Activated gamma-delta T cell treated with Interleukin-2 at 50 U/mL for 16 hours (primary cell): ENCODE data around the gene TFCP2.
"Not testable (repeated sequence)": the region's sequence is repeated elsewhere in the genome, so short reads cannot be mapped to it uniquely, and the experiment has no call there.

Source experiments
- DNase-seq: peaks from one replicate; pipeline ENCODE4 v3.0.0-alpha.2; 2020

TFCP2 gene

GRCh38 chr12:51080136-51080535, 92.8 kb downstream of the TFCP2 start:
- DNase-seq, result no peak

DNA sequence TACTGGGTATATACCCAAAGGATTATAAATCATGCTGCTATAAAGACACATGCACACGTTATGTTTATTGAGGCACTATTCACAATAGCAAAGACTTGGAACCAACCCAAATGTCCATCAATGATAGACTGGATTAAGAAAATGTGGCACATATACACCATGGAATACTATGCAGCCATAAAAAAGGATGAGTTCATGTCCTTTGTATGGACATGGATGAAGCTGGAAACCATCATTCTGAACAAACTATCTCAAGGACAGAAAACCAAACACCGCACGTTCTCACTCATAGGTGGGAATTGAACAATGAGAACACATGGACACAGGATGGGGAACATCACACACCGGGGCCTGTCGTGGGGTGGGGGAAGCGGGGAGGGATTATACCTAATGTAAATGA, 94.1 kb downstream of the TFCP2 start:
- DNase-seq, result not testable (repeated sequence)

DNA sequence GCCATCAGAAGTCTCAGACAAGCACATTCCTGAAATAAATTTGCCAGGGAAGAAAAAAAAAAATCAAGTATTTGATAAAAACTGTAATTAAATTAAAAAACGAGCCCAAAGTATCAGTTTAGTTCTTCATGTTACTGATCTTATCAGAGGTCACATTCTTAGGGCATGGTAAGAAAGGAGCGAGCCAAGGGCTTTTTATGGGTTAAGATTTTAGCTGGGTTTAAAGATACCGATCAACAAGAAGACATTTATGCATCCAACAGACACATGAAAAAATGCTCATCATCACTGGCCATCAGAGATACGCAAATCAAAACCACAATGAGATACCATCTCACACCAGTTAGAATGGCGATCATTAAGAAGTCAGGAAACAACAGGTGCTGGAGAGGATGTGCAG, 94.6 kb downstream of the TFCP2 start:
- DNase-seq, result not testable (repeated sequence)

DNA sequence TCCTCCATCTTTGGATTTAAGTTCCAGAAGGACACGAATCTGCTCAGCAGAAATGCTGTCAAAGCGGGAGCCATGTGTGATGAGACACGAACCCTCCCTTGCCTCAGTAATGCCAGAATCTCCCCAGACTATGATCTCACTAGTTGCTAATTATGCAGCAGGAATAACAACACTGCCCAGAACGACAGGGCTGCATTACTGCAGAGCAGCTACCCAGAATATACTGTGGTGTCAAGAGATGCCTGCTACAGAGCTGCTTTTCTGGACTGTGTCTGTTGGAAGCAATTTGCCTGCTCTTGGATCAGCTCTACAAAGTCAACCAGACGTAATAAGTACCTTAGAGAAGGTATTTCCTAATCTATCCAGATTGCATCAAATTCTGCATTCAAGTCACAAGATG, 95.0 kb downstream of the TFCP2 start:
- DNase-seq, result no peak

GRCh38 chr12:51076236-51076930, 96.6 kb downstream of the TFCP2 start:
- DNase-seq, result no peak

GRCh38 chr12:51075390-51075789, 97.5 kb downstream of the TFCP2 start:
- no peak for DNase-seq

GRCh38 chr12:51071663-51072062, 101.3 kb downstream of the TFCP2 start:
- no peak for DNase-seq

- DNase-seq, result no peak
Observed at GRCh38 chr12:51070004-51070403, 102.9 kb downstream of the TFCP2 start.

GRCh38 chr12:51067771-51068170, 105.2 kb downstream of the TFCP2 start:
- no peak for DNase-seq

- DNase-seq, result no peak
Observed at GRCh38 chr12:51067229-51067628, 105.7 kb downstream of the TFCP2 start.

GRCh38 chr12:51065530-51065929, 107.4 kb downstream of the TFCP2 start:
- DNase-seq, result no peak

DNA sequence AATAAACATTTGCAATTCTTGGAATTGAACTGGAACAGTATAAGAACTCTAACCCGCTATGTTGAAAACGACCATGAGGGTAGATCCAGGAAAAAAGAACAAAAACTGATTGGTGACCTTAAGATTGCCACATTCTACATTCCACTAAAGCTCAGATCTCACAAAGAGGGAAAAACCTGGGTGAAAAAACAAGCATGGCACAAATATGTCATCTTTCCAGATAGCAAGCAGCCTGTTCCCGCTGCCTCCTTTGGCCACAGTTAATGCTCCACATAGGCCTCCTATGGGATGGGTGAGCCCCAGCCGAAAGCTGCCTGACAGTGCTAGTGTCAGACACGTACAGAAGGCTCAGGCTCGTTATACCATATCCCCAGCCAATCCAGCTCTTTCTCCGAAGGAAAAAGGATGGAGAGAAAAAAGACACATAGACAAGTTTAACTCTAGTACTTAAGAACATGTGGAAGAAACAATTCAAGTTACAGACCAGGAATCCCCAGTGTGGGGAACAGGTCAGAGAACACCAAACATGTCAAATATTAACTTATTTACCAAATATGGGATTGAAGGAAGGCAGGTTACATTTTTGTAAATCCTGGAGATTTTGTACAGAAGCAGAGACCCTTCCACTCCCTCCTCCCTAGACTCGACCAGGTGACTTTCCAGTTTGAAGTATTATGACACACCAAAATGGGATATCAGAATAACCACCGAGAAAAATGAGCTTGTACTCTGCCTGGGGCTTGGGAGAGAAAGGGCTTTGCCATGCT, 110.1 kb downstream of the TFCP2 start:
- DNase-seq, result no peak

- DNase-seq, result no peak
Observed at GRCh38 chr12:51059086-51059485, 113.8 kb downstream of the TFCP2 start.

- no peak for DNase-seq
Observed at GRCh38 chr12:51056242-51056641, 116.7 kb downstream of the TFCP2 start.

- no peak for DNase-seq
Observed at GRCh38 chr12:51055060-51055459, 117.9 kb downstream of the TFCP2 start.

DNA sequence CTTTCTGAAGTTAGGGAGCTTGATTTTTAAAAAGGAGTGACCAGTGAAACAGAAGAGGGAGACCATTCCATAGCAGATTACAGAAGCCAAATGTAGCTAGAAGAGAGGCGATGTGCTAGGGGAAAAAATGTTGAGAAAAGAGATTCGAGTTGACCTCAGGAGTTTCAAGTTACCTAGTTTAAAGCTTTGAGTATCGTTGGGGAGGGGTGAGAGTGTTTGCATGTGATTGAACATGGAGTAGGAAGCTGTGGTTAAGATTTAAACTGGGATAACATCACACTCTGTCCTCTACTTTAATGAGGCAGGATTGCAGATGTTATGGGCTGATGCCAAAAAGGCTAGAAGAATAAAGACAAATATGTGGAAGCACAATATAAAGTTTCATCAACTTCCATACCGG, 121.1 kb downstream of the TFCP2 start:
- no peak for DNase-seq

- DNase-seq, result no peak
Observed at GRCh38 chr12:51049525-51049924, 123.4 kb downstream of the TFCP2 start.

DNA sequence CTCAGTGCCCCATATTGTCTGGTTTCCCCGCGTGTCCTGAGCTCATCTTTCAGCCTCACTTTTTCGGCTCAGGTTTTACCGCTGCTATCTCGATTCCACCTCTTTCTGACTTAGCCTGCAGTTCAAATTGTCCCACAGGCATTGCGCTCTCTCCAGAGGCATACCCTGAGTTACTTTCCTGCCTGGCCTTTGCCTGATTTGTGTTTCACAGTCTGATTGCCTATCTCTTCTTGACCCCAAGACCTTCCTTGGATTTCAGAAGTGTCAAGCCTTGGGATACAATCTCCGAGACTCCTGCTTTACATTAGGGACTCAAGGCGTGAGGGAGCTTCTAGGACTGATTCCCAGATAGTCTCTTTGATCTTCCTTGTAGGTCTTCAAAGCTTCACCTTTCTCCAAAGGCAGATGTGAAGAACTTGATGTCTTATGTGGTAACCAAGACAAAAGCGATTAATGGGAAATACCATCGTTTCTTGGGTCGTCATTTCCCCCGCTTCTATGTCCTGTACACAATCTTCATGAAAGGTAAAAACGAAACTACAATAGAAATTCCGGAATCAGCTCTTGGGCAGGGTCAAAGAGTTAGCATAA, 124.2 kb downstream of the TFCP2 start:
- DNase-seq, result no peak

DNA sequence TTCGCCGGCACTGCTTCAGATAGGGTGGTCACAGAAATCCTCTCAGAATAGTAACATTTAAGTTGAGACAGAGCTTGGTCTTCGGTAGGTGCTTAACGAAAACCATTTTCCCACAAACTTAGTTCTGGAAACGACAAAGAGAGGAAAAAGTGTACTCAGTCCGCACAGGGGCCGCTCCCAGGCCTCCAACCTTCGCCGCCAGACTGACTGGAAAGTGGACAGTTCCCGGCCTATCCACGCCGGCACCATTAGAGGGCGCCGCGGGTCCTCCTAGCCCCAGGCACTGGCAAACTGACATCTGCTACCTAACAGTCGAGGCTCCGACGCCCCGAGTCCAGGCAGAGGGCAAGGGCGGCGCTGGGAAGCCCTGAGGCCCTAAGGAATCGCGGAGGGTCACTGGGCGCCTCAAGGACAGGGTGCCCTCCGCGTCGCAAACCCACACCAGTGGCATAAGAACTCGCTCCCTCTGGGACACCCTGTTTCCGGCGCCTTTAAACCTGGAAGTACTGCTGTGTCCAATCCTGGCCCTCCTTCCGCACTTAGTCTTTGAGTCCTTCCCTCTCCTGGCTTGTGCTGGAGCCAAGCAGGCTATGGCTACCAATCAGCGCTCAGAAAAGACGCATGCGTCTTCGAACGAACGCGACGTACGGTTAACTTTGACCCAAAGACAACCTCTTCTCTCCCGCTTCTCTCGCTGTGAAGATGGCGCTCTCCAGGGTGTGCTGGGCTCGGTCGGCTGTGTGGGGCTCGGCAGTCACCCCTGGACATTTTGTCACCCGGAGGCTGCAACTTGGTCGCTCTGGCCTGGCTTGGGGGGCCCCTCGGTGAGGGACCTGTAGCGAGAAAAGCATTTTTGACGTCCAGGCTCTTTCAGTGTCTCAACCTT, 125.0 kb downstream of the TFCP2 start, which contains the start of gene LETMD1:
Gene LETMD1 (plus strand): TSS at position 673 of the 886 bp plus-strand sequence. CDS start 30 bp downstream, at position 703.
- DNase-seq, result peak; percentile 85
